Activated naive CD8-positive, alpha-beta T cell treated with anti-CD3 and anti-CD28 coated beads, Interleukin-2, amount 10 ng/mL, durations not matched to agents 7 days and 5 days (primary cell): ENCODE results near the gene SP140L. TPM values are rescaled to one million over a fixed set of nuclear protein-coding genes. Genes with fewer than 3 reads are reported as not detected.
A peak's percentile ranks its signal among the peaks of the same experiment; 100 is the strongest.
"Not testable (repeated sequence)": the region's sequence is repeated elsewhere in the genome, so short reads cannot be mapped to it uniquely, and the experiment has no call there.

Source experiments
- ATAC-seq: fragments of 150-1000 bp; cut with Tn5 transposase; one replicate; pipeline ENCODE4 v1.10.0; 2021; ENCODE audit warnings: low read depth, moderate library complexity
- POLR2A ChIA-PET: fragments of 350-600 bp; sonication (Branson Sonifier 250); formaldehyde crosslinking; loops from one replicate; lab custom pipeline; 2021; ENCODE audit warnings: antibody characterized with exemption; lab: Charles Lee
- DNase-seq: peaks from one replicate; pipeline ENCODE4 v3.0.0; 2021
- H3K27ac Mint-ChIP-seq: one replicate; pipeline ENCODE4 v1.8.0; 2022; ENCODE audit warnings: mild to moderate bottlenecking, mixed read lengths
- H3K27me3 Mint-ChIP-seq: one replicate; pipeline ENCODE4 v1.8.0; 2022; ENCODE audit warnings: mild to moderate bottlenecking, moderate library complexity, mixed read lengths
- H3K36me3 Mint-ChIP-seq: one replicate; pipeline ENCODE4 v1.8.0; 2021; ENCODE audit warnings: mild to moderate bottlenecking, mixed read lengths
- H3K4me1 Mint-ChIP-seq: one replicate; pipeline ENCODE4 v1.8.0; 2021; ENCODE audit warnings: mixed read lengths
- H3K4me3 Mint-ChIP-seq: one replicate; pipeline ENCODE4 v1.8.0; 2022; ENCODE audit warnings: mild to moderate bottlenecking, moderate library complexity, mixed read lengths
- H3K9me3 Mint-ChIP-seq: one replicate; pipeline ENCODE4 v1.8.0; 2021; ENCODE audit warnings: mixed read lengths
- total RNA-seq, 2 experiments: library from RNA; stranded (reverse); gene quantifications; one replicate each; pipeline ENCODE4 v1.2.3, GENCODE V29; 2021

The SP140L gene
- total RNA-seq = 100 to 1,000 TPM; 107 to 115 TPM

GRCh38 chr2:230326453-230327417 lies at the start of gene SP140L:
SP140L (plus strand) TSS chr2:230327193; CDS start chr2:230327270, 77 bp downstream.
- peaks cover 61% of the 10 kb centered on the region for H3K36me3 Mint-ChIP-seq
- no peaks in the 10 kb centered on the region for H3K27me3 Mint-ChIP-seq
- ATAC-seq (peak; percentile 99), DNase-seq (peak; percentile 85)
- H3K9me3 Mint-ChIP-seq = peaks cover 2% of the 10 kb centered on the region
- peak within 1 kb of the TSS; percentile 97 for H3K4me3 Mint-ChIP-seq
- peak within 1 kb of the TSS; percentile 98 for H3K27ac Mint-ChIP-seq
- peaks cover 48% of the 10 kb centered on the region for H3K4me1 Mint-ChIP-seq
- POLR2A ChIA-PET = interaction anchor here (0.6 to 5.9 kb wide), 18 partner anchors 9 to 371 kb away, joined by 3 to 56 read pairs (median 6); partner anchors contain the start of genes SP100, SP110 and SP140

DNA sequence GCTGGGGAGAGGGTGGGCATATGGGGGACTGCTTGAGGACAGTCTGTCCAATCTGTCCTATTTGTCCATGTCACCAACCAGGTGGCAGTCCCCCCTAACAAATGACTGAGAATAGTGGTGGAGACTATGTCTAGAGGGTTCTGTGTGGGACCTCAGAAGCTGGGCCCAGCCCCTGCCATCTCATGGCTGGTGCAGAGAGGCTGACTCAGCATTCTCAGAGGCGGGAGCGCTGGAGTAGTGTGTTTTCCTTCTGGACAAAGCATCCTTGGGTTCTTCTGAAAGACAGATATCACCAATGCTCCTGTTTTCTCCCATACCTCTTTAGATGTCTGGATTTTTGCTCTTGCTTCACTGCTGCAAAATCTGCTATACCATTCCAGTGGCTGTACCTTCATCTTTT lies 44.1 kb upstream of the SP140L start:
- DNase-seq = no peak
- no peak overlapping the region for H3K27ac Mint-ChIP-seq
- no peak for ATAC-seq
- POLR2A ChIA-PET = no interaction called here
- no peak overlapping the region for H3K4me3 Mint-ChIP-seq
- peaks cover 2% of the 10 kb centered on the region for H3K9me3 Mint-ChIP-seq
- H3K27me3 Mint-ChIP-seq = no peaks in the 10 kb centered on the region
- peaks cover 3% of the 10 kb centered on the region for H3K4me1 Mint-ChIP-seq
- peaks cover 27% of the 10 kb centered on the region for H3K36me3 Mint-ChIP-seq

DNA sequence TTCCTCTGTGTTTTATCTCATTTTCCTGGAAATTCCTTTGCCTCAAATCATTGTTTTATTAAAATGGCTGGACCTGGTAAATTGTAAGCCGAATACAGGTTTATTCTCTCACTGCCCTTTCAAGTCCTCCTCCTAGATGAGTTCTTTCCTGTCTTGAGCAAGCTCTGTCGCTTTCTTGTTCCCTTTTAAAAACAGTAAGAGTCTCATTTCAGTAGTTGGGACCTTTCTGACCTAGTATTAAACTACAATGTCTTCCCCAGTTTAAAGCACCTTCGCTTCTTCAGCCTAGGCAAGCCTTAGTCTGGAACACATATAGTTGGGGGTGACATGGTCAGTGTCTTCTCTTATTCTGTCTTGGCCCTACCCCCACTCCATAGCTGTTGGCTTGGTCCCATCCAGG lies 40.9 kb upstream of the SP140L start:
- DNase-seq (no peak), ATAC-seq (no peak)
- Mint-ChIP-seq H3K4me1 (peaks cover 18% of the 10 kb centered on the region), H3K27me3 (no peaks in the 10 kb centered on the region), H3K36me3 (peaks cover 34% of the 10 kb centered on the region), H3K27ac (no peak overlapping the region), H3K9me3 (peaks cover 9% of the 10 kb centered on the region), H3K4me3 (no peak overlapping the region)
- POLR2A ChIA-PET = interaction anchor here (0.6 kb wide), 1 partner anchor 384 kb away, joined by 3 read pairs; no protein-coding TSS in a partner anchor

- H3K4me3 Mint-ChIP-seq, H3K27ac Mint-ChIP-seq, ATAC-seq, H3K27me3 Mint-ChIP-seq, DNase-seq: not testable (repeated sequence)
- Mint-ChIP-seq H3K36me3 (peaks cover 50% of the 10 kb centered on the region), H3K9me3 (peaks cover 12% of the 10 kb centered on the region), H3K4me1 (peaks cover 19% of the 10 kb centered on the region)
- POLR2A ChIA-PET = interaction anchor here (2.0 kb wide), 1 partner anchor 38 kb away, joined by 4 read pairs; the partner anchor contains the start of gene SP140L
These were observed 37.7 kb upstream of the SP140L start for GRCh38 chr2:230289311-230289710.

GRCh38 chr2:230295192-230295591 lies 31.8 kb upstream of the SP140L start:
- H3K36me3 Mint-ChIP-seq = peaks cover 81% of the 10 kb centered on the region
- no peak overlapping the region for H3K4me3 Mint-ChIP-seq
- H3K9me3 Mint-ChIP-seq = peaks cover 25% of the 10 kb centered on the region
- no peaks in the 10 kb centered on the region for H3K27me3 Mint-ChIP-seq
- DNase-seq = no peak
- H3K4me1 Mint-ChIP-seq = peaks cover 2% of the 10 kb centered on the region
- no peak overlapping the region for H3K27ac Mint-ChIP-seq
- no peak for ATAC-seq
- POLR2A ChIA-PET = no interaction called here

GRCh38 chr2:230296917-230297316 lies 30.1 kb upstream of the SP140L start:
- Mint-ChIP-seq H3K27ac (no peak overlapping the region), H3K9me3 (peaks cover 32% of the 10 kb centered on the region), H3K4me1 (no peaks in the 10 kb centered on the region), H3K36me3 (peaks cover 89% of the 10 kb centered on the region), H3K4me3 (no peak overlapping the region), H3K27me3 (no peaks in the 10 kb centered on the region)
- POLR2A ChIA-PET = no interaction called here
- no peak for ATAC-seq
- DNase-seq = no peak

GRCh38 chr2:230299618-230300017 lies 27.4 kb upstream of the SP140L start:
- no peak for DNase-seq
- Mint-ChIP-seq H3K27ac (no peak overlapping the region), H3K27me3 (no peaks in the 10 kb centered on the region), H3K36me3 (peaks cover 84% of the 10 kb centered on the region), H3K4me1 (no peaks in the 10 kb centered on the region), H3K4me3 (no peak overlapping the region), H3K9me3 (peaks cover 36% of the 10 kb centered on the region)
- POLR2A ChIA-PET = no interaction called here
- ATAC-seq = no peak

DNA sequence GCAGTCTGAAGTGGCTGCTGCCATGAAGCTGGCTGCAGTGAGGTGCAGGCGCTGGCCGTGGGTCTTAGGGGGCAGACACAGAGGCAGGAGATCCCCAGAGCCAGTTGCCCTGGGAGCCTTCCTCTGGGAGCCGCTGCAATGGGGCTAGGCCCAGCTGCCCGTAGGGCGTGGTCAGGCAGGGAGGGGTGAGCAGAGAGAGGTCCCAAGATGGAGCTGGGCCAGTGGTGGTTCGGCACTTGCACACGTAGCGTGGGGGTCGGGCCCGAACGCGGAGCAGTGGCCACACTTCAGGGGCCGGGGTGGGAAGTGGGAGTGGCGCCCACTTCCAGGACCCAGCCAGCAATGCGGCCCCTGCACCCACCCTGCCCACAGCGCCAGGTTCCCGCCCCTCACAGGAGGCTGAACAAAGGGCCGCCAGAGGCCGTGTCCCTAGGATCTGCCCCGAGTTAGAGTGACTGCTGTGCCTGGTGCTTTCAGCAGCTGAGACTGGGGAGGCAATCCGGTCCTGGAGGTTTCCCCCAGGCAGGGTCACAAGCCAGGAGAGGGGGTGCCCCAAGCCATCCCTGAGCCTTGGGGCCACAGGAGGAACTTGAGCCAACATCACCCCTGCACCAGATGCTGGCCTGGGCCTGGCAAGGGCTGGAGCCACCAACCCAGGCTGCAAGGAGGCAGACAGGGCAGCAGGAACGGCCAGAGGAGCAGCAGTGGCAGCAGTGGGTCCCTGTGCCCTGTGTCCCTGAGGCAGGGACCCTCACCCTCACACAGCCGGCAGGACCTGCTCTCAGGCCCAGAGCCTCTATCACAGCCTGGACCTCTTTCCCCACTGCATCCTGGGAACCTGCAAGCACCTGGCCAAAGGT lies 21.3 kb upstream of the SP140L start:
- POLR2A ChIA-PET = no interaction called here
- Mint-ChIP-seq H3K4me1 (peaks cover 5% of the 10 kb centered on the region), H3K27me3 (no peaks in the 10 kb centered on the region), H3K9me3 (peaks cover 14% of the 10 kb centered on the region), H3K27ac (no peak overlapping the region), H3K36me3 (peaks cover 42% of the 10 kb centered on the region), H3K4me3 (no peak overlapping the region)
- DNase-seq (no peak), ATAC-seq (no peak)

- no peak overlapping the region for H3K4me3 Mint-ChIP-seq
- no peaks in the 10 kb centered on the region for H3K27me3 Mint-ChIP-seq
- H3K9me3 Mint-ChIP-seq = peaks cover 11% of the 10 kb centered on the region
- no peak overlapping the region for H3K27ac Mint-ChIP-seq
- POLR2A ChIA-PET = interaction anchor here (0.9 kb wide), 1 partner anchor 11 kb away, joined by 3 read pairs; no protein-coding TSS in a partner anchor
- peaks cover 36% of the 10 kb centered on the region for H3K36me3 Mint-ChIP-seq
- ATAC-seq (no peak), DNase-seq (no peak)
- H3K4me1 Mint-ChIP-seq = peaks cover 6% of the 10 kb centered on the region
These were observed 20.5 kb upstream of the SP140L start for GRCh38 chr2:230306474-230306873.

- Mint-ChIP-seq H3K27ac (no peak overlapping the region), H3K4me3 (no peak overlapping the region), H3K4me1 (peaks cover 9% of the 10 kb centered on the region), H3K27me3 (no peaks in the 10 kb centered on the region), H3K36me3 (peaks cover 35% of the 10 kb centered on the region), H3K9me3 (peaks cover 10% of the 10 kb centered on the region)
- ATAC-seq (no peak), DNase-seq (no peak)
- POLR2A ChIA-PET = interaction anchor here (0.9 kb wide), 1 partner anchor 10 kb away, joined by 3 read pairs; no protein-coding TSS in a partner anchor
These were observed 19.5 kb upstream of the SP140L start for GRCh38 chr2:230307485-230307884.

DNA sequence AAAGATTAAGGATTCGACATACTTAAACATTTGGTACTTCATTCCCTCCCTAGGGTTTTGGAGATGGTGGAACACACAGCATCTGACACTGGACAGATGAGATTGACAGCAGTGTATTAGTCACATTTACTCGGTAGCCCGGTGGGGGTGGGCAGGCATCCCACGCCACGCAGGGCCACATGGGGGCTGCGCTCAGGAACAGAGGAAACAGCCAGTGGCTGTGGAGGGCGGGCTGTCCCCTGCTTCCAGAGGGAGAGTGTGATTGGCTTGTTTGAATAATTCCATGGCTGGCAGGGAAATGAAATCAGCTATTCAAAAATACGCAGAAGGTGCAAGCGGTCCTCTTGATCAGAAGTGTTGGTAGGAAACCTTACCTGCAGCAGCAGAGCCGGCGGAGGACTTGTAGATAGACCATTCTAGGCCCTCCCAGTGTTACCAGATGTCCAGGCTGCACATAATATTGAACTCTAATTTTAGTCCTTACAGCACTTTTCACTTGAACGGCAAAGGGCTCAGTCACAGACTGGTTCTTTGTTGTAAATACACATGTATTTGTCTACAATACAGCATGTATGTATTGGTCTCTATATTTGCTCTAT lies 18.5 kb upstream of the SP140L start:
- Mint-ChIP-seq H3K4me1 (peaks cover 9% of the 10 kb centered on the region), H3K36me3 (peaks cover 35% of the 10 kb centered on the region), H3K27ac (peak overlapping the region; percentile 38), H3K27me3 (no peaks in the 10 kb centered on the region), H3K9me3 (peaks cover 4% of the 10 kb centered on the region), H3K4me3 (no peak overlapping the region)
- DNase-seq = no peak
- no peak for ATAC-seq
- POLR2A ChIA-PET = no interaction called here

DNA sequence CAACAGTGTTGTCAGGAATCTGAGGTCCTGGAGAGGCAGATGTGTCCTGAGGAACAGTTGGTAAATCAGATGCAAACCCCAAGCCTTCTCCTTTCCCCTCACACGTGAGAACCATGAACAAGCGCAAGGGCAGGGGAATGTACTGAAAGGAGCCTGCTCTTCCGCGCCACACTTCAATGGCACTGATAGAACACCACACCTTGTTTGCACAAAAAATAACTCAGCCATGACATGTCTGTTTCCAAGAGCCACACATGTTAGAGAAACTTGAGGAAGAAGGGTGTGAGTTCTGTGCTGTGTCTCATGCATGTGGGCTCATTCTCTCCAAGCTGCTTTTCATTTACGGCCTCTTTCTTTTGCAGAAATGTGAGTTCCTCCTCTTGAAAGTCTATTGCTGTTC lies 16.2 kb upstream of the SP140L start:
- H3K27me3 Mint-ChIP-seq, H3K27ac Mint-ChIP-seq, H3K4me3 Mint-ChIP-seq, H3K9me3 Mint-ChIP-seq, ATAC-seq, DNase-seq, POLR2A ChIA-PET: not testable (repeated sequence)
- peaks cover 10% of the 10 kb centered on the region for H3K4me1 Mint-ChIP-seq
- peaks cover 38% of the 10 kb centered on the region for H3K36me3 Mint-ChIP-seq

- H3K27me3 Mint-ChIP-seq, POLR2A ChIA-PET, ATAC-seq, H3K4me3 Mint-ChIP-seq, DNase-seq, H3K27ac Mint-ChIP-seq, H3K9me3 Mint-ChIP-seq: not testable (repeated sequence)
- H3K36me3 Mint-ChIP-seq = peaks cover 44% of the 10 kb centered on the region
- H3K4me1 Mint-ChIP-seq = peaks cover 10% of the 10 kb centered on the region
These were observed 15.4 kb upstream of the SP140L start for GRCh38 chr2:230311634-230312033.
